ENCODE results near the gene PROKR1. TPM values are rescaled to one million over a fixed set of nuclear protein-coding genes. Genes with fewer than 3 reads are reported as not detected.
A peak's percentile ranks its signal among the peaks of the same experiment; 100 is the strongest.

The PROKR1 gene
- total and polyA plus RNA-seq, 4 donors, result 2.2 to 5.8 (median 4.9) TPM

GRCh38 chr2:68650645-68651044 lies 7.3 kb downstream of the PROKR1 start:
- H3K9me3 ChIP-seq (ENCODE audit: control insufficient read depth, insufficient read depth, low read length), result no peaks in the 10 kb centered on the region
- WGBS (ENCODE audit: insufficient coverage), result no CpG with 5 or more reads among the region's 1 CpG

GRCh38 chr2:68653034-68653433 lies 9.7 kb downstream of the PROKR1 start:
- Histone ChIP-seq H3K36me3 (ENCODE audit: control insufficient read depth, insufficient read depth, low read length) (no peaks in the 10 kb centered on the region), H3K9me3 (ENCODE audit: control insufficient read depth, insufficient read depth, low read length) (no peaks in the 10 kb centered on the region), H3K27ac (ENCODE audit: low read depth, low read length) (no peak overlapping the region), H3K4me1 (ENCODE audit: control insufficient read depth, insufficient read depth, low read length) (peaks cover 3% of the 10 kb centered on the region), H3K27me3 (ENCODE audit: control insufficient read depth, insufficient read depth, low read length) (no peaks in the 10 kb centered on the region), H3K4me3 (ENCODE audit: low read depth, low read length) (no peak overlapping the region)
- WGBS (ENCODE audit: insufficient coverage), result 67% methylated on average over 1 of the region's 9 CpGs
- no peak for DNase-seq (ENCODE audit: low read depth in 4 of 6, low spot score in 6 of 6)

More at GRCh38 chr2:68650645-68651044, 7.3 kb downstream of the PROKR1 start:
- Histone ChIP-seq H3K4me1 (ENCODE audit: control insufficient read depth, insufficient read depth, low read length) (peaks cover 3% of the 10 kb centered on the region), H3K4me3 (ENCODE audit: low read depth, low read length) (no peak overlapping the region), H3K36me3 (ENCODE audit: control insufficient read depth, insufficient read depth, low read length) (no peaks in the 10 kb centered on the region), H3K27me3 (ENCODE audit: control insufficient read depth, insufficient read depth, low read length) (peaks cover 2% of the 10 kb centered on the region), H3K27ac (ENCODE audit: low read depth, low read length) (no peak overlapping the region)
- DNase-seq (ENCODE audit: low read depth in 4 of 6, low spot score in 6 of 6), result no peak

- H3K27me3 ChIP-seq (ENCODE audit: control insufficient read depth, insufficient read depth, low read length), result no peaks in the 10 kb centered on the region
- WGBS (ENCODE audit: insufficient coverage), result 17% methylated on average over 5 of the region's 10 CpGs
- H3K4me3 ChIP-seq (ENCODE audit: low read depth, low read length), result no peak overlapping the region
- peaks cover 3% of the 10 kb centered on the region for H3K4me1 ChIP-seq (ENCODE audit: control insufficient read depth, insufficient read depth, low read length)
- no peak overlapping the region for H3K27ac ChIP-seq (ENCODE audit: low read depth, low read length)
- no peaks in the 10 kb centered on the region for H3K36me3 ChIP-seq (ENCODE audit: control insufficient read depth, insufficient read depth, low read length)
- peak in 1 of 6 donors; percentile 45 for DNase-seq (ENCODE audit: low read depth in 4 of 6, low spot score in 6 of 6)
- H3K9me3 ChIP-seq (ENCODE audit: control insufficient read depth, insufficient read depth, low read length), result no peaks in the 10 kb centered on the region
These were observed 10.2 kb downstream of the PROKR1 start for GRCh38 chr2:68653538-68653982.

- H3K27me3 ChIP-seq (ENCODE audit: control insufficient read depth, insufficient read depth, low read length), result no peaks in the 10 kb centered on the region
- 100% methylated on average over 1 of the region's 6 CpGs for WGBS (ENCODE audit: insufficient coverage)
- H3K36me3 ChIP-seq (ENCODE audit: control insufficient read depth, insufficient read depth, low read length), result no peaks in the 10 kb centered on the region
- H3K4me3 ChIP-seq (ENCODE audit: low read depth, low read length), result no peak overlapping the region
- H3K9me3 ChIP-seq (ENCODE audit: control insufficient read depth, insufficient read depth, low read length), result no peaks in the 10 kb centered on the region
- no peak overlapping the region for H3K27ac ChIP-seq (ENCODE audit: low read depth, low read length)
- no peaks in the 10 kb centered on the region for H3K4me1 ChIP-seq (ENCODE audit: control insufficient read depth, insufficient read depth, low read length)
- DNase-seq (ENCODE audit: low read depth in 4 of 6, low spot score in 6 of 6), result no peak
These were observed 14.9 kb downstream of the PROKR1 start for GRCh38 chr2:68658266-68658665.

DNA sequence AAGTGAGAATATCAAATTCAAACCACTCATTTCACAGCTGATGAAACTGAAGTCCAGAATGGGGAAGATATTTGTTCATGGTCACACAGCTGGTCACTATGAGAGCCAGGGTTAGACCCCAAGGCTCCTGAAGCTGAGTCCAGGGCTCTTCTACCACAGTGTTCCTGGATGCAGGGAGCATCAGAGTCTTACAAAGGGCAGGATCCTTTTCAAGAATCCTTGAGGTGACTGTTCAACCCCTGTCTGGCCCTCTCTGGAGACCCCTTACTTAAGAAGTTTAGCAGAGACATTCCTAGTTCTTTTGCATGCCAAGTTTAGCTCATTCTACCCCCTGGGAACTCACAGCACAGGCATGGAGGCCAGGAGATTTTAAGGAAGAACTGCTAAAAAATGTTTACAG lies 15.7 kb downstream of the PROKR1 start:
- DNase-seq (ENCODE audit: low read depth in 4 of 6, low spot score in 6 of 6), result no peak
- Histone ChIP-seq H3K9me3 (ENCODE audit: control insufficient read depth, insufficient read depth, low read length) (no peaks in the 10 kb centered on the region), H3K27ac (ENCODE audit: low read depth, low read length) (no peak overlapping the region)

GRCh38 chr2:68660658-68661057 lies 17.3 kb downstream of the PROKR1 start:
- no peak for DNase-seq (ENCODE audit: low read depth in 4 of 6, low spot score in 6 of 6)
- no peaks in the 10 kb centered on the region for H3K4me1 ChIP-seq (ENCODE audit: control insufficient read depth, insufficient read depth, low read length)
- no peaks in the 10 kb centered on the region for H3K27me3 ChIP-seq (ENCODE audit: control insufficient read depth, insufficient read depth, low read length)
- H3K4me3 ChIP-seq (ENCODE audit: low read depth, low read length), result no peak overlapping the region
- no peaks in the 10 kb centered on the region for H3K9me3 ChIP-seq (ENCODE audit: control insufficient read depth, insufficient read depth, low read length)
- H3K27ac ChIP-seq (ENCODE audit: low read depth, low read length), result no peak overlapping the region
- 50% methylated on average over 2 of the region's 3 CpGs for WGBS (ENCODE audit: insufficient coverage)
- H3K36me3 ChIP-seq (ENCODE audit: control insufficient read depth, insufficient read depth, low read length), result no peaks in the 10 kb centered on the region

More for the DNA sequence above, 15.7 kb downstream of the PROKR1 start:
- H3K36me3 ChIP-seq (ENCODE audit: control insufficient read depth, insufficient read depth, low read length), result no peaks in the 10 kb centered on the region
- no peaks in the 10 kb centered on the region for H3K27me3 ChIP-seq (ENCODE audit: control insufficient read depth, insufficient read depth, low read length)
- no peak overlapping the region for H3K4me3 ChIP-seq (ENCODE audit: low read depth, low read length)
- no peaks in the 10 kb centered on the region for H3K4me1 ChIP-seq (ENCODE audit: control insufficient read depth, insufficient read depth, low read length)

GRCh38 chr2:68662466-68662865 lies 19.1 kb downstream of the PROKR1 start:
- no peak overlapping the region for H3K4me3 ChIP-seq (ENCODE audit: low read depth, low read length)
- H3K27me3 ChIP-seq (ENCODE audit: control insufficient read depth, insufficient read depth, low read length), result no peaks in the 10 kb centered on the region
- H3K9me3 ChIP-seq (ENCODE audit: control insufficient read depth, insufficient read depth, low read length), result no peaks in the 10 kb centered on the region
- no CpG with 5 or more reads among the region's 2 CpGs for WGBS (ENCODE audit: insufficient coverage)
- no peaks in the 10 kb centered on the region for H3K36me3 ChIP-seq (ENCODE audit: control insufficient read depth, insufficient read depth, low read length)
- no peaks in the 10 kb centered on the region for H3K4me1 ChIP-seq (ENCODE audit: control insufficient read depth, insufficient read depth, low read length)
- H3K27ac ChIP-seq (ENCODE audit: low read depth, low read length), result no peak overlapping the region
- no peak for DNase-seq (ENCODE audit: low read depth in 4 of 6, low spot score in 6 of 6)

- no peak for DNase-seq (ENCODE audit: low read depth in 4 of 6, low spot score in 6 of 6)
- no peaks in the 10 kb centered on the region for H3K9me3 ChIP-seq (ENCODE audit: control insufficient read depth, insufficient read depth, low read length)
- WGBS (ENCODE audit: insufficient coverage), result 75% methylated on average over 4 of the region's 7 CpGs
These were observed 20.2 kb downstream of the PROKR1 start for GRCh38 chr2:68663371-68664156.

GRCh38 chr2:68667371-68667770 lies 24.0 kb downstream of the PROKR1 start:
- DNase-seq (ENCODE audit: low read depth in 4 of 6, low spot score in 6 of 6), result no peak
- no CpG with 5 or more reads among the region's 2 CpGs for WGBS (ENCODE audit: insufficient coverage)
- Histone ChIP-seq H3K4me1 (ENCODE audit: control insufficient read depth, insufficient read depth, low read length) (no peaks in the 10 kb centered on the region), H3K27me3 (ENCODE audit: control insufficient read depth, insufficient read depth, low read length) (no peaks in the 10 kb centered on the region), H3K27ac (ENCODE audit: low read depth, low read length) (no peak overlapping the region), H3K36me3 (ENCODE audit: control insufficient read depth, insufficient read depth, low read length) (no peaks in the 10 kb centered on the region), H3K9me3 (ENCODE audit: control insufficient read depth, insufficient read depth, low read length) (no peaks in the 10 kb centered on the region), H3K4me3 (ENCODE audit: low read depth, low read length) (no peak overlapping the region)

More at GRCh38 chr2:68663371-68664156, 20.2 kb downstream of the PROKR1 start:
- H3K27me3 ChIP-seq (ENCODE audit: control insufficient read depth, insufficient read depth, low read length), result no peaks in the 10 kb centered on the region
- H3K4me3 ChIP-seq (ENCODE audit: low read depth, low read length), result no peak overlapping the region
- no peaks in the 10 kb centered on the region for H3K4me1 ChIP-seq (ENCODE audit: control insufficient read depth, insufficient read depth, low read length)
- H3K36me3 ChIP-seq (ENCODE audit: control insufficient read depth, insufficient read depth, low read length), result no peaks in the 10 kb centered on the region
- H3K27ac ChIP-seq (ENCODE audit: low read depth, low read length), result no peak overlapping the region

DNA sequence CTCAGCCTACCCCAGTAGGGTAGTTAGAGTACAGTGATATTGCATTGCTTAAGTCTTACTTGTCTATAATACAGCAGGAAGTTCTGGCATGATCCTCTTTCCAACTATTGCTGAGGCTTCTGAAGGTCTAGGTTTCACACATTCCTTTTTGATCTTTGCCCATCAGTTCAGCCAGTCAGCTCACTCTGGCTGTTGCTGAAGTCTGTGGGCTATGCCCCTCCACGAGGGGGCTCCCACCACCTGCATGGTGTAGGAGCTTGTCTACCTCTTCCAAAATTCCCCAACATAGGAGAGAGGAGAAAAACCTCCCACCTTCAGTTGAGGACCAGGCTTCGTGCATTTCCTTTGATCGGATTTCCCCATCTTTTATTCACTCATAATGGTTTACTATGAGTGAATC lies 26.3 kb downstream of the PROKR1 start:
- no peaks in the 10 kb centered on the region for H3K27me3 ChIP-seq (ENCODE audit: control insufficient read depth, insufficient read depth, low read length)
- H3K27ac ChIP-seq (ENCODE audit: low read depth, low read length), result no peak overlapping the region
- no CpG with 5 or more reads among the region's 3 CpGs for WGBS (ENCODE audit: insufficient coverage)
- no peaks in the 10 kb centered on the region for H3K4me1 ChIP-seq (ENCODE audit: control insufficient read depth, insufficient read depth, low read length)
- no peak overlapping the region for H3K4me3 ChIP-seq (ENCODE audit: low read depth, low read length)
- no peak for DNase-seq (ENCODE audit: low read depth in 4 of 6, low spot score in 6 of 6)
- H3K9me3 ChIP-seq (ENCODE audit: control insufficient read depth, insufficient read depth, low read length), result no peaks in the 10 kb centered on the region
- no peaks in the 10 kb centered on the region for H3K36me3 ChIP-seq (ENCODE audit: control insufficient read depth, insufficient read depth, low read length)

Measured in spinal cord (tissue), 10 donors.